B cell (primary cell): ENCODE results near the gene LAGE3. TPM values are rescaled to one million over a fixed set of nuclear protein-coding genes. Genes with fewer than 3 reads are reported as not detected.

Source experiments
- ATAC-seq: fragments of 200-7000 bp; cut with Tn5 transposase; one replicate; pipeline ENCODE4 v1.10.0; 2021; ENCODE audit warnings: low read depth, mild to moderate bottlenecking, moderate number of reproducible peaks, moderate library complexity
- CTCF ChIA-PET: fragments of 350-600 bp; sonication (Branson Sonifier 250); formaldehyde crosslinking; loops from one replicate; lab custom pipeline; 2021; ENCODE audit warnings: antibody characterized with exemption, inconsistent platforms; lab: Charles Lee
- POLR2A ChIA-PET: fragments of 350-600 bp; sonication (Branson Sonifier 250); formaldehyde crosslinking; loops from one replicate; lab custom pipeline; 2021; ENCODE audit warnings: antibody characterized with exemption; lab: Charles Lee
- DNase-seq: peaks from one replicate; pipeline ENCODE4 v3.0.0; 2013
- H2AFZ ChIP-seq: 2 replicates; pipeline ENCODE4 v1.6.1; 2012; ENCODE audit warnings: mild to moderate bottlenecking, low read depth, low read length; ENCODE audit not compliant: insufficient read depth, poor library complexity, severe bottlenecking
- H3K27ac ChIP-seq, 2 donors: 1 replicate in 1 of 2; 2 replicates in 1 of 2; pipeline ENCODE4 v1.5.1; 2012 to 2013; ENCODE audit warnings: low read length in 2 of 2, mild to moderate bottlenecking in 2 of 2, moderate library complexity in 1 of 2
- H3K27me3 ChIP-seq, 4 experiments: fragments of 200-600 bp in 1 of 4; sonication (generic) in 1 of 4; replicated peaks in 1 of 4; 1 replicate in 2 of 4; 2 replicates in 2 of 4; pipeline versions ENCODE4 v1.6.1 to v1.7.0; 2013 to 2016; ENCODE audit warnings: low read length in 3 of 4, mild to moderate bottlenecking in 2 of 4, mixed read lengths in 1 of 4, moderate library complexity in 1 of 4; ENCODE audit not compliant: insufficient read depth in 4 of 4, control insufficient read depth in 3 of 4; ENCODE audit errors: control extremely low read depth in 1 of 4
- H3K36me3 ChIP-seq, 2 experiments: replicated peaks in 1 of 2; 1 replicate in 1 of 2; 2 replicates in 1 of 2; pipeline versions ENCODE4 v1.6.1 to v1.7.1; 2013; ENCODE audit warnings: low read length in 1 of 2; ENCODE audit not compliant: insufficient read depth in 2 of 2, control insufficient read depth in 1 of 2; ENCODE audit errors: control extremely low read depth in 1 of 2, extremely low read depth in 1 of 2
- H3K4me1 ChIP-seq, 2 donors: fragments of 200-600 bp in 1 of 2; sonication (generic) in 1 of 2; 1 replicate in 1 of 2; 2 replicates in 1 of 2; pipeline versions ENCODE4 v1.5.1 to v1.6.1; 2013 to 2017; ENCODE audit warnings: low read length in 2 of 2; ENCODE audit not compliant: control insufficient read depth in 2 of 2, insufficient read depth in 2 of 2
- H3K4me2 ChIP-seq: replicated peaks from 2 replicates; pipeline ENCODE3; 2012; ENCODE audit warnings: mild to moderate bottlenecking, low read depth, low read length; ENCODE audit not compliant: poor library complexity, severe bottlenecking
- H3K4me3 ChIP-seq, 5 experiments: fragments of 200-600 bp in 1 of 5; sonication (generic) in 1 of 5; 1 replicate in 3 of 5; 2 replicates in 2 of 5; pipeline versions ENCODE4 v1.5.1 to v1.7.0; 2011 to 2016; ENCODE audit warnings: low read length in 4 of 5, mild to moderate bottlenecking in 4 of 5, low read depth in 2 of 5, control low read depth in 1 of 5, moderate library complexity in 1 of 5; ENCODE audit not compliant: insufficient read depth in 1 of 5; ENCODE audit errors: control extremely low read depth in 1 of 5, extremely low read depth in 1 of 5
- H3K79me2 ChIP-seq: fragments of 200-600 bp; sonication (generic); one replicate; pipeline ENCODE4 v1.6.0; 2016; ENCODE audit warnings: low read length; ENCODE audit not compliant: control insufficient read depth, insufficient read depth
- H3K9ac ChIP-seq: fragments of 200-600 bp; sonication (generic); 2 replicates; pipeline ENCODE4 v1.6.1; 2017; ENCODE audit warnings: mild to moderate bottlenecking, low read length, moderate library complexity
- H3K9me3 ChIP-seq, 3 donors: one replicate each; pipeline versions ENCODE4 v1.6.1 to v1.7.1; 2013; ENCODE audit warnings: low read length in 2 of 3; ENCODE audit not compliant: control insufficient read depth in 2 of 3, insufficient read depth in 1 of 3; ENCODE audit errors: control extremely low read depth in 1 of 3
- H4K20me1 ChIP-seq: 2 replicates; pipeline ENCODE4 v1.6.0; 2012; ENCODE audit warnings: mild to moderate bottlenecking, low read length; ENCODE audit not compliant: insufficient read depth, control insufficient read depth, poor library complexity, severe bottlenecking
- H3K27ac Mint-ChIP-seq: one replicate; pipeline ENCODE4 v1.8.0; 2021; ENCODE audit warnings: mixed read lengths
- H3K27me3 Mint-ChIP-seq: one replicate; pipeline ENCODE4 v1.8.0; 2021; ENCODE audit warnings: mixed read lengths
- H3K4me1 Mint-ChIP-seq: one replicate; pipeline ENCODE4 v1.8.0; 2021; ENCODE audit warnings: mixed read lengths
- H3K4me3 Mint-ChIP-seq: one replicate; pipeline ENCODE4 v1.8.0; 2021; ENCODE audit warnings: mixed read lengths
- H3K9me3 Mint-ChIP-seq: one replicate; pipeline ENCODE4 v1.8.0; 2022; ENCODE audit warnings: mixed read lengths; ENCODE audit not compliant: insufficient read depth
- EZH2 ChIP-seq: IDR thresholded peaks from 2 replicates; pipeline ENCODE4 v1.6.1; 2012; ENCODE audit warnings: borderline replicate concordance, low read depth, mild to moderate bottlenecking, moderate library complexity, low read length; ENCODE audit not compliant: insufficient read depth, poor library complexity, severe bottlenecking
- WGBS: methylation state at CpG from one replicate; pipeline ENCODE4 v1.1.5; 2013; ENCODE audit warnings: missing lambda C conversion rate; ENCODE audit not compliant: insufficient coverage; 5-methylcytosine and 5-hydroxymethylcytosine counted together
- intact Hi-C: fragments of 100-400 bp; cut with micrococcal nuclease; formaldehyde crosslinking; loops from one replicate; pipeline ENCODE4 v1.10.0; 2022
- polyA plus RNA-seq: library from polyadenylated mRNA; depleted of rRNA; stranded (reverse); fragments of >200 nt; gene quantifications from 2 replicates; pipeline ENCODE4 v1.2.3, GENCODE V29; 2012
- total RNA-seq, 2 donors: library from RNA; stranded (reverse); fragments of 120-200 nt in 1 of 2; gene quantifications; 1 replicate in 1 of 2; 2 replicates in 1 of 2; pipeline versions ENCODE4 v1.2.3 to v1.2.4, GENCODE V29; 2013 to 2022
- TF ChIP-seq, protein P1 (sequence below): fragments of 200-600 bp; IDR thresholded peaks from one replicate; pipeline ENCODE4 v1.8.0; 2022; ENCODE audit warnings: antibody characterized with exemption, mild to moderate bottlenecking

Gene LAGE3
- total and polyA plus RNA-seq, 2 donors (not counting 1 experiment from before 2014, with no cell fraction given), result 17.0 to 19.9 TPM

DNA sequence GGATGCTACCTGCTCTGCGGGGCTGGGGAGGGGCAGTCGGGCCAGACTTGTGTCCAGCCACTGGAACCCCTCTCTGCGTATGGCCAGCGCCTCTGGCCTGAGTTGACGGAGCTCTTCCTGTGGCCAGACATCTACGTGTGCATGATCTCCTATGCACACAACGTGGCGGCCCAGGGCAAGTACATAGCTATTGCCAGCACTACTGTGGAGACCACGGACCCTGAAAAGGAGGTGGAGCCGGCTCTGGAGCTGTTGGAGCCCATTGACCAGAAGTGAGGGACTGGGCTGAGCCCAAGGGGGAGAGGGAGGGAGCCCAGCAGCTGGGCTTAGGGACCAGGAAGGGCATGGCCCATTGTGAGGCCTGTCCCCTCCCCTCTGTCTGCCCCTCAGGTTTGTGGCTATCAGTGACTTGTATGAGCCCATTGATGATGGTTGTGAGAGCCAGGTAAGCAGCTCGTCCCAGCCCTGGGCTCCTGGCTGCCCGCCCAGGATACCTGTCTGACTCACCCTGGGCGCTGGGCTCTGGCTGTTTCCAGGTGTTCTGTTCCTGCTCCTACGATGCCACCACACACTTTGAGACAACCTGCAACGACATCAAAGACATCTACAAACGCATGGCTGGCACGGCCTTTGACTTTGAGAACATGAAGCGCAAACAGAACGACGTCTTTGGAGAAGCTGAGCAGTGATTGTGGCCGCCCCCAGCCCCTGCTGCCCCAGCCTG is 36.9 kb downstream of the LAGE3 start:
- Histone ChIP-seq H3K27me3 (no peaks in the 10 kb centered on the region), H3K4me3 (no peak overlapping the region), H3K27ac (no peak overlapping the region), H3K9me3 (no peaks in the 10 kb centered on the region), H3K9ac (no peak overlapping the region), H3K36me3 (peaks cover 0 to 13% of the 10 kb centered on the region in 2 experiments), H2AFZ (no peak overlapping the region), H4K20me1 (peaks cover 6% of the 10 kb centered on the region), H3K79me2 (peaks cover 31% of the 10 kb centered on the region), H3K4me2 (no peak overlapping the region), H3K4me1 (peaks cover 16 to 31% of the 10 kb centered on the region in 2 donors)
- Mint-ChIP-seq H3K9me3 (no peaks in the 10 kb centered on the region), H3K4me3 (no peak overlapping the region), H3K27me3 (no peaks in the 10 kb centered on the region), H3K4me1 (peaks cover 9% of the 10 kb centered on the region), H3K27ac (no peak overlapping the region)
- TF ChIP-seq, protein P1, sequence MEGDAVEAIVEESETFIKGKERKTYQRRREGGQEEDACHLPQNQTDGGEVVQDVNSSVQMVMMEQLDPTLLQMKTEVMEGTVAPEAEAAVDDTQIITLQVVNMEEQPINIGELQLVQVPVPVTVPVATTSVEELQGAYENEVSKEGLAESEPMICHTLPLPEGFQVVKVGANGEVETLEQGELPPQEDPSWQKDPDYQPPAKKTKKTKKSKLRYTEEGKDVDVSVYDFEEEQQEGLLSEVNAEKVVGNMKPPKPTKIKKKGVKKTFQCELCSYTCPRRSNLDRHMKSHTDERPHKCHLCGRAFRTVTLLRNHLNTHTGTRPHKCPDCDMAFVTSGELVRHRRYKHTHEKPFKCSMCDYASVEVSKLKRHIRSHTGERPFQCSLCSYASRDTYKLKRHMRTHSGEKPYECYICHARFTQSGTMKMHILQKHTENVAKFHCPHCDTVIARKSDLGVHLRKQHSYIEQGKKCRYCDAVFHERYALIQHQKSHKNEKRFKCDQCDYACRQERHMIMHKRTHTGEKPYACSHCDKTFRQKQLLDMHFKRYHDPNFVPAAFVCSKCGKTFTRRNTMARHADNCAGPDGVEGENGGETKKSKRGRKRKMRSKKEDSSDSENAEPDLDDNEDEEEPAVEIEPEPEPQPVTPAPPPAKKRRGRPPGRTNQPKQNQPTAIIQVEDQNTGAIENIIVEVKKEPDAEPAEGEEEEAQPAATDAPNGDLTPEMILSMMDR, result no peak
- TF ChIP-seq EZH2, result no peak
- intact Hi-C loops, result loop anchor here (5.0 kb wide), 1 partner anchor 35 kb away; the partner anchor contains the start of gene LAGE3
- DNase-seq, result no peak
- no peak for ATAC-seq
- ChIA-PET CTCF (no interaction called here), POLR2A (no interaction called here)
- WGBS, result 97% methylated on average over 17 of the region's 21 CpGs

DNA sequence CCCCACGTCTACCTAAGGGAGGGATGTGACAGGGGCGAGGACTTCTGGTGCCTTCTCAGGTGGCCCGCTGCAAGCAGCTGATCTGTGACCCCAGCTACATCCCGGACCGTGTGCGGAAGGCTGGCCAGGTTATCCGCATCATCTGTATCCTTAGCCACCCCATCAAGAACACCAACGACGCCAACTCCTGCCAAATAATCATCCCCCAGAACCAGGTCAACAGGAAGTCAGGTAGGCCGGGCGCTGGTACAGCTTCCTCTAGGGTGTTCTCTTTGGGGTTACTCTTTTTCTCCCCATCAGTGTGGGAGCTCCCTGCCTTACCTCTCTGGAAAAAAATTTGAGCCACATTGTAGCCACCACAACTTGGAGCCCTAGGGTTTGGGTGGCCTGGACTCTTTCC is 37.5 kb downstream of the LAGE3 start:
- peaks cover 9% of the 10 kb centered on the region for H3K4me1 Mint-ChIP-seq
- no peak overlapping the region for H3K4me3 Mint-ChIP-seq
- ATAC-seq, result no peak
- Histone ChIP-seq H3K9me3 (no peaks in the 10 kb centered on the region), H2AFZ (no peak overlapping the region), H3K27ac (no peak overlapping the region), H3K36me3 (peaks cover 0 to 13% of the 10 kb centered on the region in 2 experiments), H3K4me3 (no peak overlapping the region), H4K20me1 (peaks cover 6% of the 10 kb centered on the region), H3K27me3 (no peaks in the 10 kb centered on the region), H3K4me2 (no peak overlapping the region), H3K9ac (no peak overlapping the region), H3K79me2 (peaks cover 33% of the 10 kb centered on the region), H3K4me1 (peaks cover 16 to 31% of the 10 kb centered on the region in 2 donors)
- DNase-seq, result no peak
- no peaks in the 10 kb centered on the region for H3K9me3 Mint-ChIP-seq
- no peak for TF ChIP-seq EZH2
- TF ChIP-seq, protein P1, result no peak
- intact Hi-C loops, result loop anchor here (5.0 kb wide), 1 partner anchor 36 kb away; the partner anchor contains the start of gene LAGE3
- ChIA-PET CTCF (no interaction called here), POLR2A (interaction anchor here (0.6 kb wide), 1 partner anchor 69 kb away, joined by 3 read pairs; no protein-coding TSS in a partner anchor)
- H3K27ac Mint-ChIP-seq, result peak overlapping the region; percentile 20
- 100% methylated on average over 1 of the region's 11 CpGs for WGBS
- H3K27me3 Mint-ChIP-seq, result no peaks in the 10 kb centered on the region
